ENCODE data around the gene MTUS2.

Gene MTUS2

DNA sequence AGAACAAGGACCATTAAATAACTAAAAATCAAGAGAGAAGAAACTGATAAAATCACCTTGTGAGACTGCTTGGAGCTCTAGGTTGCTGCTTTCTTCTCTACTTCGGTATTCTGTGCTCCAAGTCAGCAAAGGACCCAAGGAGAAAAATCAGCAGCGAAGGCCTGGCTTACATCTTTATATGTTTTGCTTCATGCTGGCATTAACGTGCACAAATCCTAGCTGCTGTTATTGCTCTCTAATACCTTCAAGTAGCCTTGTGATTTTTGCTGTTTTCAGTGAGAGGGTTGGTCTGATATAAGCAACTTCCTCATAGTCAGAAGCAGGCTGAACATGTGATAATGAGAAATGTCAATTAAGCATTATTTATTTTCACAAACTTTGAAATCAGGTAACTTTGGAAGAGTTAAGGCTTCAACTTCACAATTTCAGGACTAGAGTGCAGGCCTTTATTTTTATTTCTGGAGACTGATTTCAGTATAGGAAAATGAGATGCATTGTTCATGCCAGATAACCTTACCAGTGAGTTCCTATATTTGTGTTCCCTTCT is 410.2 kb downstream of the MTUS2 start:
- no peak for DNase-seq (ENCODE audit: low read depth, low spot score)

DNA sequence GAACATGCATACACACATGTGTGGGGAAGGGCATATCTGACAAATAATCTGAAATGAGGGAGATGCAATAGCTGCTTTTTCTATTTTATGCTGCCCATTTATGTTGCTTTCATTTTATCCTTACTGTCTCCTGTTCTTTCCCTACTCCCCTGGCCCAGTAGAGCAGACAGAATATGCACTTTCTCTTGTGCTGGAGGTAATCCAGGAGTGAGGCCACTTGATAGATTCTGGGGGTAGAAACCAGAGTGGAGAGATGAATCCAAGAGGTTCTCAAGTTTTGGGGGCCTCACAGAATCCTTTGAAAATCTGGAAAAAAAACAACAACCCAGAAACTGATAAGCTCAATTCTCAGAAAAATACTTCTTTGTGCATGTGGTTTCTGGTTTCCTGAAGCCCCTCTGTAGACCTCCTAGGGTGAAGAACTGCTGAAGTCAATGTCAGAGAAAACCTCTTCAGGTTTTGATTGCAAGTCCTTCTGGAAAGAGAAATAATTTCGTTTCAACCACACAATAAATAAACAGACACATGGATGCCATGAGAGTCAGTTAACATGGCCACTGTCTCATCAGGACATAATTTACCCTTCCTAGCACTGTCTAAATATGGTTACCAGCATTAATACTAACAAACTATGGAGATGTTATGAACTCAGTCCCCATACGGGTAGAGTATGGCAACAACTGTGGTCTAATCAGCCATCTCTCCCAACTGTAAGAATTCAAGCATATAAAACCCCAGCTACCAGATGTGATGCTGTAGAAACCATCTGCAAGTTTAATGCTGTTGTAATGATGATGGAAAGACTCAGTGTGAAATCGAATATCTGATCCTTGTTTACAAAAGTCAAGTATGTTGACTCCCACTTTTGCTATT is 419.8 kb downstream of the MTUS2 start:
- DNase-seq (ENCODE audit: low read depth, low spot score) = no peak

DNA sequence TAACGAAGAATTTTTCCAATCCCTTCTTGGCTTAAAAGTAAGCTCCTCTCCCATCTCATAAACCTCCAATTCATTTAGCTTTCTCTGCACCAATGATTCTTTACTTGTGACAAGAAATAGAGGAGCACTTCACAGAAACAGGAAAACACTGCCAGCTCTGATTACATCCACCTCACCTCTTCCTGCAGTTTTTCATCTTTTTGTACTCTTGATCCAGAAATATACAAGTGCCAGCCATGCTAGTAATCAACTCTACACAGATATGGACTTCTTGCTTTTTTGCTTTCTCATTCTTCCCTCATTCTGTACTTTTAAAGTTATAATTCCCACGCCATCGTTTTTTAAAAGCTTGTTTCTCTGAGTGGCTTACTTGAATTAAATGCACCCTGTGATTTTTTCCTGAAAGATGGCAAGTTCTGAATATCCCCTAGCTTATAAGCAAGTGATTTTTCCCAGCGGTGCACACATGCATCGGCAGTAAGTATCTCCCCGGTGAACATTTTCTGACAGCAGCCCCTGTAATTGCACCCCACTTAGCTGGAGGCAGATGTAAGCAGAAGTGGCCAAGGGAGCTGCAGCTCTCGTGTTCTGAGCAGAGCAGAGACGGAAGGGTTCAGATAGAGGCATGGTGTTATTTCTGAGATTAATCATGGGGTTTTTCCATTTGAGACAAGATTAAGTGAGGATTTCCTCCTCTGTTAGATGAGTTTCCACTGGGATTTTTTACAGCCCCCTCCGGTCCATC is 434.7 kb downstream of the MTUS2 start:
- DNase-seq (ENCODE audit: low read depth, low spot score) = no peak

DNA sequence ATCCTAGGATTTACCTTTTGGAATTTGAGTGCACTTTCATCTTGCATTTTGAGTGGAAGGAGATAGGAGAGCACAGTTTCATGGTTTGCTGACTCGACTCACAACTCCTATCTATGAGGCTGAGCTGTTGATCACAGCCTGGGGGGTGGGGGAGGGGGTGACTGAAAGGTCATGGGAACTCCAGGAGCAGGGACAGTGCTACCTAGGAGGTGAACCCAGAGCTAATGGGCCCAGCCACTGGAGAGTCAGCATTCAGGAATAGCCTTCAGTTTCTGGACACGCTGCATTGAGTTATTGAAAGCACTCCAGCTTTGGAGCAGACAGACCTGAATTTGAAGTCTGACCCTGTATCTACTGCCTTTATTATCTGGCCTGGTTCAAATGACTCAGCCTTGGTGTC is 435.4 kb downstream of the MTUS2 start:
- DNase-seq (ENCODE audit: low read depth, low spot score) = no peak

DNA sequence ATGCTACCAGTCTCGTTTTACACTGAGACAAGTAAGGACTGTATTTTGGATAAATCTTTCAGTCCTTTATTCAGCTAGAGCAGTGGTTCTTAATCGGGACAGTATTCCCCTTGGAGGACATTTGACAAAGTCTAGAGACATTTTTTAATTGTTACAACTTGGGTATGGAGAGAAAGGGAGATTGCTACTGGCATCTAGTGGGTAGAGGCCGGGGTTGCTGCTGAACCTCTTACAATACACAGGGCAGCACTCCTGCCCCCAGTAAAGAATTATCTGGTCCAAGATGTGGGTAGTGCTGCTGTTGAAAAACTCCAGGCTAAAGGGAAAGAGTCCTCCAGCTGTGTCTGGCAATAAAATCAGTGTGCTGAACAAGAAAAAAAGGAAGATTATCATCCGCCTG is 440.5 kb downstream of the MTUS2 start:
- DNase-seq (ENCODE audit: low read depth, low spot score) = no peak

DNA sequence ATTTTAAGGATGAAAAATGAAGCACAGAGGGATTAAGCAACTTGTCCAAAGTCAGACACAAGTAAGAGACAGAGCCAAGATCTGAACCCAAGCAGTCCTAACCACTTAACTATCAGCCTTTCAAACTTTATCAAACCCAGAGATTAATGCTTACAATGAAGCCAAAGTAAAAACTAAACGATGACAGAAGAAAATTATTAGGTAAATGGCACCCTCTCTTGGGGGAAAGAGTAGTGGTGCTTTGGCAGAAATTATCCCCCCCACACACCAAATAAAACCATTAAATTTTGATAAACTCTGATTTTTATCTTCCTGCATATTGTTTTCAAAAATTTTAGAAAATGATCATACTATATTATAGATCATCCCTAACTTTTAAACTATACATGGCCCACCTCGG is 446.1 kb downstream of the MTUS2 start:
- no peak for DNase-seq (ENCODE audit: low read depth, low spot score)

DNA sequence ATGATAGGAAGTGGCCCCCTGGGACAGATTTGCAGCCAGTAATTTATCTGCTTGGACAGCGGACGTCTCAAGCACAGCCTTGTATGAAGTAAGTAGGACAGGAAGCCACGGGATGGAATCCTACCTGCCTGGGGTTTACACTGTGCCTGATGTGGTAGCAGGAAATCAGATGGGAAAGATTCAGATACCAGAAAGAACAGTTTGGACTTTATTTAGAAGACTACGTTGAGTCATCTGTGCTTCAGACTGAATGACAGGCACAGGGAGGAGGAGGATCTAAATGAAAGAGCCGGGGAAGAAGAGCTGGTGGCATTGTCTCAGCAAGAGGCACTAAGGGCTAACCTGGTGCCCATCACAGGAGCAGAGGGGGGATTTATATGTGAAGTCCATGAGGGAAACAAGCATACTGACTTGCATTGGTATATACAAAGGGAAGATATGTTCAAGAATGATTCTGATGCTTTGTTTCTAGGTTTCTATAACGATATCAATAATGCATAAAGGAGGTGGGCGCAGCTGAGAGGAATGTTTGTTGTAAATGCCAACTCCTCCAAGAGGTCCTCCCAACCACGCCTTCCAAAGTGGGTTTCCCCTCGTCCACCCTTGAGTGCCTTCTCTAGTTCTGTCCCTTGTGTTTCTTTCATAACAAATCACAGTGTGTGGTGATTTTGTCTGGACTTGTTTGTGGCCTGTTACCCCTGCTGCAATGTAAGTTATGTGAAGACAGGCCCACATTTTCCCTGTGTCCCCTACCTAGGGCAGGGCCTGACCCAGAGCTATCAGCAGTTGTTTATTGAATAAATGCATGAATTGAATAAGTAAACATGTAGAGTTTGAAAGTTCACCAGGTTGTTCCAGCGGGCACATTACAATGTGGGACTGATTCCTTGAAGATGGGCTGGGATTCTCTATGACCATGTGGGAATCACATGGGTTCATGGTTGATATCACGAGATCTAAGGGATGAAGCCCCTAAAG is 446.9 kb downstream of the MTUS2 start:
- DNase-seq (ENCODE audit: low read depth, low spot score) = no peak

DNA sequence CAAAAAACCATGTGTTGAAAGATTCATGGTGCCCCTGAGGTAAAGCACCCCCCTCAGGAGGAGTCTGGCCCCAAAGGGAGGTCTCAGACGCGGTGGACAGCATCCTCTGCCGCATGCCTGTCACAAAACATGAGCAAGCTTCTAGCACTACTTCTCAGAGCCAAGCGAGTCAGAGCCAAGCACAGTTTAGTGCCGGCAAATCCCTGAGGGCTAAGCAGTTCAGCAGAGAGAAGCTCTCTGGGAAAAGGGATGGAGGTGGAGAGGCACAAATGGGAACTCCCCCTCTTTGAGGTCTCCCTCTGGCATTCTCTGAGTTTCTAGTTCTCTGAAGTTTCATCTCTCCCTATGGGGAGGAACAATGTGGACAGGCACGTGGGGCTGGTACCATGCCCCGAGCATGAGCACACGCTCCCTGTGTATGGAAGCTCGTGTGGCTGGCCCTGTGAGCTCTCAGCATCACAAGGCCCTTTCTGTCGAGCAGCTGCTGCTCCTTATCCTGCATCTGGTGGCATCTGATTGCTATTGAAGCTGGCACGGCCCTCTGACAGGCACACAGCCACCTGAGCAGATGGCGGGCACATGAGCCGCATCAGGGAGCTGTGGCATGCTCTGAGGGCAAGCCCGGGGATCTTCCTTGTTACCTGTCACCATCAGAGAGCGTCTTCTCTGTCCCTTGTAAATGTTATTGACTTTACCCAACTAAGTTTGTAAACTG is 450.3 kb downstream of the MTUS2 start:
- no peak for DNase-seq (ENCODE audit: low read depth, low spot score)

DNA sequence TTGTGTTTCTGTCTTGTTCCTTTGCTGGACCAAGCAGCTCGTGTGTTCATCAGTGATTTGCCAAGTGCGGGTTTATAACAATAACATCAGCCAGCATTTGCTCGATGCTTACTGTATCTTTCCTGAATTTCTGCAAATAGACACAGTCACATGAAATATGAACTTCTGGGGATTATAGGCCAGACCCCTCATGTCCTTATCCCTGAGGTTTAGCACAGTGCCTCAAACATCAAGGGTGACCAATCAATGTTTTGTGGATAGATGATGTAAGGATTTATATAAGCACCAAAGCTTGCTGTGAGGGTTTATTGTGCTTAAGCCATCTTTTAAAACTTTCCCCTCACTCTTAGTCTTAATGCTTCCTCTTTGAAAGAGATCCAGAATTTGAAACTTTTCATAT is 451.5 kb downstream of the MTUS2 start:
- DNase-seq (ENCODE audit: low read depth, low spot score) = no peak

DNA sequence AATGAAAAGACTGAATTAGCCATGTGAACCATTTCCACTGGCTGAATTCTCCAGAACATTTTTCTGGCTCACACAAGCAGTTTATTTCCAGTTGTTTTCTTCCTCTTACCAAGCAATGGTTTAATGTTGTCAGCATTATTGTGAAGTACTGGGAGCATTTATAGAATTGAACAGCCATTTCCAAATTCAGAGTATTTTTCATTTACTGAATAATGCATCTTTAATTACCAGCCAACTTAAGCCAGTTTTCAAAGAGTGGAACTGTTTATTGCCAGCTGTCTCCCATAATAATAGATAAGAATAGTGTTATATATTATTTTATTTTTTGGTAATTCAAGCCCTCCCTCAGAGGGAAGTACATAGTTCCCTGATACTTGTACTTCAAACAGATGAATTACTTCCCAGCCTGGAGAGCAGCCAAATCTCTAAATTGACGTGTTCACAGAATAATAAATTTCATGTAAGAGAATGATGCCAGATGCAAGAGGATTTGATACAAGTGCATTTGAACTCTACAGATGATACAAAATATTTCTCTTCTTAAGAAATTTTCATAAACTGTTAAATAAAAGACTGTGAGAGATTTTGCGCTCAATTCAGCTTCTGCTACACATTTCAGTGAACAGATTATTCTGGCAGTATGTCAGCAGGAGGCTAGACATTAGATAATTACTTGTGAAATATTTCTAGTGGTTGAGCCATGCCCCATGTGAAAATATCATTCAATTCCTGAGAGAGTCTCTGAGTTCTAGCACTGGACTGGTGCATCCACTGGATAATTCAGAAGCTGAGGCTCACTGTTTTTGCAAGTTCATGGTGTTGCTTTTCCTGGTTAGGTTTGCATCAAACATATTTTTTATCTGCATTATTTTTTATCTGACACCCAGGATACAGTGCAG is 459.5 kb downstream of the MTUS2 start:
- no peak for DNase-seq (ENCODE audit: low read depth, low spot score)

DNA sequence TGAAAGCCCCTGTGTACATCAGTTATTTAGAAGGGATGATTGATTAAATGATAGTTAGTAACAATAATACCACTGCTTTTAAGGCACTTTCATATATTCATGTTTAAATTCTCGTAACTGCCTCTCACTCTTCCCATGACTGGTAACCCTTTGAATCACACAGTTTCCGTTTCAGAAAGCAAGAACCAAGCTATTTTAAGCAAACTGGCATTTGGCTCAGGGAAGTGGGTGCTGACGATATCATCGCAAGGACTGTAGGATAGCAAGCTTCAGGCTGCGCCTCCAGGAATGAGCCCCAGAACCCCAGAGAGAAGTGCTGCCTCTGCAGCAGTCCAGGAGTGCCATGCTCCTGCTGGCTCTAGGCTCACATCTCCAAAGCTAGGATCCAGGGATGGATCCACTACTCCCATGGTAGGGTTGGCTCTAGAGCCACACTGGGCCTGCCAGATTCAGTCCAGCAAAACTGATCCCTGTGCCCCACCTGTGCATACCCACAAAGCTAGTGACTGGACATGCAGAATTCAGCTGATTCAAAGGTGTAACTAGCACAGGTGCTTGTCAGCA is 461.9 kb downstream of the MTUS2 start:
- no peak for DNase-seq (ENCODE audit: low read depth, low spot score)

DNA sequence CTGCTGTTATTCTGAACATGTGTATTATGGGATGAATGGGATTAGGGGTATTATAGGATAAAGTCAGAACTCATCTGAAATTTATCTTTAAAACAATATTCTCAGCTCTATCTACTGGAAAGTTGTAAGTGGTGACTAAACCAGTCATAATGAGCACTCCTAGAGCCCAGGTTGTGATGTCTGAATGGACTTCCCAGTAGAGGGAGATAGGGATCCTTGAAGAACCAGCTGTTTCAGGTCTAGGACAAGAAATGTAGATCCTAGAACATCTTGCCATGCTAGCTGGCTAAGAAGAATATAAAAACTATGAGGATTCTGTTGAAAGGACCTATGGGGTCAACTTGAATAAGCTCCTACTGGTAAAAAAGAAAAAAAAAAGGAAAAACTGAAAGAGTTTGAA is 464.6 kb downstream of the MTUS2 start:
- no peak for DNase-seq (ENCODE audit: low read depth, low spot score)

DNA sequence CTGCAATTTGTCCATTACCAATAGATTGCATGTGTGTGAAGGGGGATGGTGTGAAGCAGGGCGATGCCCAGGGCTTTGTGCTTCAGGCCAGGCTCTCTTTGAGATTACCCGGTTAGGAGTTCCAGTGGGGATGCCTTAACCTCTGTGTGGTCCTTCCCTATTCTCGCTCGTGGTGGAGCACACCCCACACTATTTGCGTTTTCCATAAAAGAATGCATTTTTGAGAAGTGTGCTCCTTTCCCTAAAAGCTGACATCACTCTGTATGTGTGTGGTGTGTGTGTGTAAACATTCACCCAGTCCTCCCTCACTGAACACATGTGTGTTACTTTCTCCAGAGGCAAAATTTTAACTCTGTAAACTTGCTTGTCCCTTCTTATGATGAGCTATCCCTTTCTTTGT is 467.1 kb downstream of the MTUS2 start:
- no peak for DNase-seq (ENCODE audit: low read depth, low spot score)

DNA sequence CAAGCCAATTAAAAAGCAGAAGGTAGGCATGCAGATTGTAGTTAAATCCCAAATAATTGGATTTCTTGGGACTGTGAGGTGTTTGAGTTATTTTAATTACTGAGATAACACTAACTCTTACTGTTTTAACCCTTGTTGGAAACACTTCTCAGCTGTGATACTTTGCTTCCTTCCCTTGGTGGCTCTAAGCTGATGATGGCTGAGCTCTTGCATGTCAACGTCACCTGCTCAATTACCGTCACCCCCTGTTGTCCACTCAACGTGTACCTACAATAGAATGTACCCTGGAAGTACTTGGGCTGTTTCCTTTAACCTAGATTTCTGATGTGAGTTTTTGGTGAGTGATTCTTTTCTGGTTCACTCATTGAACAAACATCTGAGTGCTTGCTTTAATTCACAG is 471.9 kb downstream of the MTUS2 start:
- DNase-seq (ENCODE audit: low read depth, low spot score) = no peak

DNA sequence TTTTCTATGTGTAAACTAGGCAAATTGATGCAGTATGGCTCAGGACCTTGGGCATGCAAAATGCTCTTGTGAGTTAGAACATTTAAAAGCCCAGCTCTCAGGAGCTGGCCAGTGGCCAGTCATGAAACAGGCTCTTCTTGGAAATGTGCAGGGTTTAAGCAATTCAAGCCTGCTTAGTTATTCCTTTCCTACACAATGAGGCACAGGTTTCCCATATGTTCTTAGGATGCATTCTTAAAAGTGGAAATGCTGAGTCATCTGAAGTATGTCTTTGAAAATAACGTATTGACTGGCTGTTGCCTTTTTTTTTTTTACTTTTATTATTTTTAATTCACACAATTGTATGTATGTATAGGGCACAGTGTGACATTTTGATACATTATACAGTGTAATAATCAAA is 474.7 kb downstream of the MTUS2 start:
- DNase-seq (ENCODE audit: low read depth, low spot score) = no peak

DNA sequence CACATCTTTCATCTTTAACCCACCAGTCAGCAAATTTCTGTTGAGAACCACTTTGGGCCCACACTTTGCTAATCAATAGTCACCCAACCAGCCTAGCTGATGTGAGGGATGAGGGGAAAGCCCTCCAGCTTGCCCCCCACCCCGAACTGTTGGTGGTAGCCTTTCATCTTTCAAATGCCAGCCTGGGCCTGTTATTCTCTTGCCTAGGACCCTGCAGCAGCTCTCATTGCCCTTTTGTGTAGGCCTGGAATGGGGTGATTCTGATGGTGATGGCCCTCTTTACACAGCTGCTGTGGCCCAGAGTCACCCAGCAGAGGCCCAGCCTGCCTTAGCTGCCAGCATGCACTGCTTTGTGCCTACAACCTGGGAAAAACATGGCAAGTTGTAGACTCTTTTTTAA is 480.9 kb downstream of the MTUS2 start:
- no peak for DNase-seq (ENCODE audit: low read depth, low spot score)

DNA sequence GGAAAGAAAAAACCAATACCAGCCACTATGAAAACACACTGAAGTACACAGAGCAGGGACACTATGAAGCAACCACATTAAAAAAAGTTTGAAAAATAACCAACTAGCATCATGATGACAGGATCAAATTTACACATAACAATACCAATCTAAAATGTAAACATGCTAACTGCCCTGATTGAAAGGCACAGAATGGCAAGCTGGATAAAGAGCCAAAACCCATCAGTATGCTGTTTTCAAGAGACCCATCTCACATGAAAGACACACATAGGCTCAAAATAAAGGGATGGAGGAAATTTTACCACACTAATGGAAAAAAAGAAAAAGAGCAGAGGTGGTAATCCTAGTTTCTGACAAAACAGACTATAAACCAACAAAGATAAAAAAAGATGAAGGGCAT is 484.0 kb downstream of the MTUS2 start:
- no peak for DNase-seq (ENCODE audit: low read depth, low spot score)

DNA sequence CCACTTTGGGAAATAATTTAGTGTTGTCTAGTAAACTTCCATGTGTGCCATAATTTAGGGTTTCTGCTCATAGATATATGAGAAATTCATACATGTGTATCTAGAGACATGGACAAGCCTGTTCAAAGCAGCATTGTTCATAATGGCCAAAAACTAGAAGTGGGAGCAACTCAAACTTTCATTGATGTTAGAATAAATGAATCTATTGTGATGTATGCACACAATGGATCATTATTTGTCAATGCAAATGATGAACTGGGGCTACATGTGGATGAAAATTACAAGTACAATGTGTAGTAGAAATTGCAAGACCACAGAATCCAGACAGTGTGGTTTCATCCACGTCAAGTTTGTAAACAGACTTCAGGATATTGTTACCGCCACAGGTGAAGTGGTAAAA is 490.7 kb downstream of the MTUS2 start:
- no peak for DNase-seq (ENCODE audit: low read depth, low spot score)

DNA sequence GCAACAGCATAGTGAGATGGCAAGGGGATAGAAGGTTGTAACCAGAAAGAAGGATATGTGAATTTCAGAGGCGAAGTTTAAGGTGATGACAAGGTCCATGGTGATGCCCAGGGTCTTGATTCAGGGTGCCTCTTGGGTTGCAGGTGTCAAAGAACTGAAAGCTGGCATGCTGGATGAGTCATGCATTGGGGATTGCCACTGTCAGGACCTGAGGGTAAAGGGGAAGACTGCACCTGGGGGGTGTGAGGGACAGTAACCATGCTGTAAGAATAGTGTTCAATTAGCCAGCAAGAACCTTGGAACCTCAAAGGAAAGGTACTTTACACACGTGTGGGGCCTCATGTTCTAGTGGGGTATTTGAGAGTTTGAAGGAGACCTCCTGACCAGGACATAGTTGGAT is 495.7 kb downstream of the MTUS2 start:
- DNase-seq (ENCODE audit: low read depth, low spot score) = no peak

DNA sequence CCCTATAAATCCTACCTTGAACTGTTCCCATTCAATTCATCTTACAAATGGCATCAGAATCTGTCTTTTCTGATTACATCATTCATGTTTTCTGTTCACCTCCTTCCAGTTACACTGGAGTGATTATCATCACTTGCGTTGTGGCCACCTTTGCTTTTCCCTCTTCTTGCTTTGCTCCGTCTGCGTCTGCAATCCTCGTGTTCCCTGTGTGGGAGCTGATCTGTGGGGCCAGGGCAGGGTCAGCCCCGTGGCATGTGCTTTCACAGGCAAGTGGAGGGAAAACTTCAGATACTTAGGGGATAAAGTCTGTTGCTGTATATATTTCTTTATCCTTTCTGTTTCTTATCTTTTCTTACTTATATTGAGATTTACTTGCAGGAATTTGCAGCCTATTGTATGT is 497.7 kb downstream of the MTUS2 start:
- no peak for DNase-seq (ENCODE audit: low read depth, low spot score)
